ENCODE measurements around the gene GPR162. TPM values are rescaled to one million over a fixed set of nuclear protein-coding genes. Genes with fewer than 3 reads are reported as not detected.

Gene GPR162
- total RNA-seq, 2 experiments from 2014 or later, result 0.30 to 0.51 TPM

GRCh38 chr12:6837370-6838060 lies 15.9 kb downstream of the GPR162 start:
- no peak overlapping the region for H3K4me3 Mint-ChIP-seq
- DNase-seq, result no peak
- no peak overlapping the region for H3K27ac Mint-ChIP-seq
- no peak for ATAC-seq (ENCODE audit: low read depth)
- no peaks in the 10 kb centered on the region for H3K36me3 Mint-ChIP-seq
- POLR2A ChIA-PET, result interaction anchor here (1.1 kb wide), 1 partner anchor 13 kb away, joined by 6 read pairs; the partner anchor contains the start of gene CDCA3
- H3K9me3 Mint-ChIP-seq, result no peaks in the 10 kb centered on the region
- H3K4me1 Mint-ChIP-seq, result peaks cover 7% of the 10 kb centered on the region
- H3K27me3 Mint-ChIP-seq, result peaks cover 2% of the 10 kb centered on the region

- no peak overlapping the region for H3K4me3 Mint-ChIP-seq
- DNase-seq (no peak), ATAC-seq (ENCODE audit: low read depth) (no peak)
- H3K27me3 Mint-ChIP-seq, result peaks cover 2% of the 10 kb centered on the region
- peaks cover 7% of the 10 kb centered on the region for H3K4me1 Mint-ChIP-seq
- no peaks in the 10 kb centered on the region for H3K36me3 Mint-ChIP-seq
- no peak overlapping the region for H3K27ac Mint-ChIP-seq
- POLR2A ChIA-PET, result interaction anchor here (1.3 kb wide), 1 partner anchor 15 kb away, joined by 3 read pairs; no protein-coding TSS in a partner anchor
- H3K9me3 Mint-ChIP-seq, result no peaks in the 10 kb centered on the region
These were observed 17.2 kb downstream of the GPR162 start for GRCh38 chr12:6838854-6839253.

DNA sequence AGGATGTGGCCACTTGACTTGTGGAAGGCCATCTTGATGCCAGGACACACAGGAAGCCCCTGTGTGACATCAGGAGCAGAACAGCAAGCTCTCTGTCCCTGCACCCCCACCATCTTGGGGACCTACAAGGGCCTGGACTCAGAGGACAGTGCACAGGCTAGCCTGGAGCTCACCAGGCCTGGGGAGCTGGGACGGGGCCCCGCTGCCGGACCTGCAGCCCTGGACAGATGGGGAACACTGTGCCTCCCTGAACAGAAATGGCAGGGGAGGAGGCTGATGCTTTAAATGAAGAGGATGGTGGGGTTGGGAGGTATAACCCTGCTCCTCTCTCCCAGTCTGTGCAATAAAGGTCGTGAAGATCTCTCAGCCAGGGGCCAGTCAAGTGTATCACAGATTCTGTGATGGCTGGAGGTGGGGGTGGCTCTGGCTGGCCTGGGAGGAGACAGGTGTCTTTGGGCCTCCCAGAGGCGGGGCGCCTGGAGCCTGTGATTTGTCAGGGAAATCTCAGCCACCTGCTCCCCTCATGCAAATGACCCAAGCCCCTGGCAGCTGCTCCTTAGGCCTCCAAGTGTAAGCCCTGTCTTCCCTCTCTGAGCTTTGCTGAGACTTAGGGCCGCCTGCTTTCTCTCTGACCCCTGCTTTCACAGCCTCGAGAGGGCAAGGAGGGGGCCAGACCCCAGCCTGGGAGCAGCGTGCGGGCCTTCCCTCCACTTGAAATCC lies 18.0 kb downstream of the GPR162 start:
- Mint-ChIP-seq H3K9me3 (no peaks in the 10 kb centered on the region), H3K4me1 (peaks cover 7% of the 10 kb centered on the region), H3K27ac (no peak overlapping the region), H3K4me3 (no peak overlapping the region), H3K27me3 (peaks cover 2% of the 10 kb centered on the region), H3K36me3 (no peaks in the 10 kb centered on the region)
- DNase-seq (no peak), ATAC-seq (ENCODE audit: low read depth) (no peak)
- POLR2A ChIA-PET, result interaction anchor here (1.1 to 3.6 kb wide), 3 partner anchors 12 to 27 kb away, joined by 3 to 20 read pairs (median 3); partner anchors contain the start of genes CDCA3, TPI1 and USP5

DNA sequence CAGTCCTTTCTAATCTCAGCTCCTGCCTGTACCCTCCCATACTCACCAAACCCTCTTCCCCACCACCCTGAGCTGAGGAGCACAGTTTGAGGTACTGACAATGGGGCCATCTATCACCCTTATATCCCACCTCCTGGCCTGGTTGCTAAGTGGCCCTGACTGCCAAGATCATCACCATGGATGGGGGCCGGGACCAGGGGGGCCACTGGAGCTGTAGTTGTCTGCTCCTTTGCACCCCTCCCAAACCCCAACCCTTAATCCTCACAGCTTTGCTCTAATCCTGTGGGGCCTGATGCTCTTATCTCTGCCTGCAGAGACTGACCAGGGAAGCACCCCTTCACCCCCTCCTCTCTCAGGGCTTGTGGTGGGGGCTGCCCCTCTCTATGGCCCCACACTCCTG lies 18.7 kb downstream of the GPR162 start:
- H3K36me3 Mint-ChIP-seq, result no peaks in the 10 kb centered on the region
- no peaks in the 10 kb centered on the region for H3K27me3 Mint-ChIP-seq
- no peak overlapping the region for H3K4me3 Mint-ChIP-seq
- ATAC-seq (ENCODE audit: low read depth), result no peak
- no peak for DNase-seq
- POLR2A ChIA-PET, result interaction anchor here (0.6 to 3.6 kb wide), 3 partner anchors 11 to 103 kb away, joined by 3 to 20 read pairs (median 3); partner anchors contain the start of genes C12orf57, CDCA3, RNU7-1 and TPI1
- H3K4me1 Mint-ChIP-seq, result peaks cover 4% of the 10 kb centered on the region
- no peak overlapping the region for H3K27ac Mint-ChIP-seq
- no peaks in the 10 kb centered on the region for H3K9me3 Mint-ChIP-seq

- H3K9me3 Mint-ChIP-seq, result no peaks in the 10 kb centered on the region
- peaks cover 2% of the 10 kb centered on the region for H3K36me3 Mint-ChIP-seq
- H3K4me1 Mint-ChIP-seq, result no peaks in the 10 kb centered on the region
- POLR2A ChIA-PET, result interaction anchor here (0.6 to 3.6 kb wide), 3 partner anchors 11 to 103 kb away, joined by 3 to 20 read pairs (median 3); partner anchors contain the start of genes C12orf57, CDCA3, RNU7-1 and TPI1
- no peak for ATAC-seq (ENCODE audit: low read depth)
- no peak for DNase-seq
- no peak within 1 kb of the TSS for H3K27ac Mint-ChIP-seq
- no peaks in the 10 kb centered on the region for H3K27me3 Mint-ChIP-seq
- no peak within 1 kb of the TSS for H3K4me3 Mint-ChIP-seq
These were observed 19.3 kb downstream of the GPR162 start, which contains the start of gene GNB3 for GRCh38 chr12:6840761-6841515. Gene GNB3 (plus strand): TSS chr12:6840925. CDS start chr12:6841288, 363 bp downstream.

DNA sequence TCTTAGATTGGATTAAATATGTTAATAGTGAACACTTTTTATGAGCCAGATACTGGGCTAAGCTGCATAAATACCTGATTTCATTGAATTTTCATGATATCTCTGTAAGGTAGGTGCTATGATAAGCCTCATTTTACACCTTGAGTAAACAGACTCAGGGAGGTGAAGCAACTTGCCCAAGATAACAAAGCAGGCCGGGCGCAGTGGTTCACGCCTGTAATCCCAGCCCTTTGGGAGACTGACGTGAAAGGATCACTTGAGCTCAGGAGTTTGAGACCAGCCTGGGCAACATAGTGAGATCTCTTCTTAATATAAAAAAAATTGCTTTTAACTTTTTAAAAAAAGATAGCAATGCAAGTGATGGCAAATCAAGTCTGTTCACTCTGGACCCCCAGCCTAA lies 20.5 kb downstream of the GPR162 start:
- POLR2A ChIA-PET, result interaction anchor here (0.8 to 3.6 kb wide), 4 partner anchors 9 to 49 kb away, joined by 3 to 20 read pairs (median 3); partner anchors contain the start of genes CDCA3, SPSB2 and USP5
- Mint-ChIP-seq H3K36me3 (peaks cover 7% of the 10 kb centered on the region), H3K27me3 (no peaks in the 10 kb centered on the region), H3K9me3 (no peaks in the 10 kb centered on the region), H3K4me3 (no peak overlapping the region), H3K27ac (no peak overlapping the region), H3K4me1 (no peaks in the 10 kb centered on the region)
- DNase-seq (no peak), ATAC-seq (ENCODE audit: low read depth) (no peak)

DNA sequence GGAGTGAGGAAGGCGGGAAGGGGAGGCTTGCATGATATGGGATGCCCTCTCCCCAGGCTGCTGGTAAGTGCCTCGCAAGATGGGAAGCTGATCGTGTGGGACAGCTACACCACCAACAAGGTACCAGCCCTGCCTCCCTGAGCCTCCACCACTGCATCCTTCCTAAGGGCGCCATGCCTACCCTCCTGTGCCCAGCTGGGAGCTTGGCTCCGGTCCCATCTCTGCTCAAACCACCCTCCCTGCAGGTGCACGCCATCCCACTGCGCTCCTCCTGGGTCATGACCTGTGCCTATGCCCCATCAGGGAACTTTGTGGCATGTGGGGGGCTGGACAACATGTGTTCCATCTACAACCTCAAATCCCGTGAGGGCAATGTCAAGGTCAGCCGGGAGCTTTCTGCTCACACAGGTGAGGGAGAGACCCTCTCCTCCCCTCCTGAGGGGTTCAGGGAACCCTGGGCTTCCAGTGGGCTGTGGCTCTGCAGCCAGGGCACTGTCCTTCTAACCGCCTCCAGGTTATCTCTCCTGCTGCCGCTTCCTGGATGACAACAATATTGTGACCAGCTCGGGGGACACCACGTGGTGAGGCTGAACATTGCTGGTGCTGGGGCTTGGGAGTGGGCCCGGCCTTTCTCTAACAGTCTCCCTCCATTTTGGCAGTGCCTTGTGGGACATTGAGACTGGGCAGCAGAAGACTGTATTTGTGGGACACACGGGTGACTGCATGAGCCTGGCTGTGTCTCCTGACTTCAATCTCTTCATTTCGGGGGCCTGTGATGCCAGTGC lies 21.7 kb downstream of the GPR162 start:
- POLR2A ChIA-PET, result interaction anchor here (1.0 to 1.5 kb wide), 3 partner anchors 10 to 30 kb away, joined by 3 read pairs; partner anchors contain the start of gene SPSB2
- peaks cover 3% of the 10 kb centered on the region for H3K4me1 Mint-ChIP-seq
- H3K27me3 Mint-ChIP-seq, result no peaks in the 10 kb centered on the region
- no peak for DNase-seq
- no peak for ATAC-seq (ENCODE audit: low read depth)
- no peak overlapping the region for H3K4me3 Mint-ChIP-seq
- H3K27ac Mint-ChIP-seq, result no peak overlapping the region
- peaks cover 14% of the 10 kb centered on the region for H3K36me3 Mint-ChIP-seq
- no peaks in the 10 kb centered on the region for H3K9me3 Mint-ChIP-seq

DNA sequence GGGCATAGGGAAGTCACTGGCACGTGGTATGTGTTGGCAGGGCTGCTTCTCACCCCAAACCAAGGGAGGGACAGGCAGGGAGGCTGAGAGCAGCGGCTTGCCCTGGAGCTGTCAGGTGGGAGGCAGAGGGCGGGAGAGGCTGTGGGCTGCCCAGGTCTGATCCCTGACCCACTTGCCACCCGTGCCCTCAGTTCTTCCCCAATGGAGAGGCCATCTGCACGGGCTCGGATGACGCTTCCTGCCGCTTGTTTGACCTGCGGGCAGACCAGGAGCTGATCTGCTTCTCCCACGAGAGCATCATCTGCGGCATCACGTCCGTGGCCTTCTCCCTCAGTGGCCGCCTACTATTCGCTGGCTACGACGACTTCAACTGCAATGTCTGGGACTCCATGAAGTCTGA lies 23.8 kb downstream of the GPR162 start:
- H3K9me3 Mint-ChIP-seq, result no peaks in the 10 kb centered on the region
- POLR2A ChIA-PET, result interaction anchor here (1.0 kb wide), 1 partner anchor 22 kb away, joined by 4 read pairs; the partner anchor contains the start of gene TPI1

DNA sequence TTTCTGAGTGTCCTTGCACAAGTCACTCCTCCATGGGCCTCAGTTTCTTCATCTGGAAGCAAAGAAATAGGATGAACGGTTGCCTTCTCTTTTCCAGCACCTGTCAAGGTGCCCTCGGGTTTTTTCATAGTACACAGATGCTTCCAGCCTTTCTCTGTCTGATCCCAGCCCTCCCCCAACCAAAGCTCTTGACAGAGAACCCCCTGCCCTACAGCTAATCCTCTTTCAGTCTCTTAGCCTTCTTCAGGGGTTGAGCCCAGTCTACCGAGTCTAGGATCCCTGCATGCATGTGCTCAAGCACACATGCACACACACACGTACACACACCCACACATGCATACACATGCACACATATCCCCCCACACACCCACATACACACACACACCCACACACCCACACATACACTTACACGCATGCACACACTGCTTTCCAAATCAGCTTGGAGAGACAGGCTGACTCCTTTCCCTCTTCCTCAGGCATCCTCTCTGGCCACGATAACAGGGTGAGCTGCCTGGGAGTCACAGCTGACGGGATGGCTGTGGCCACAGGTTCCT lies 24.8 kb downstream of the GPR162 start:
- POLR2A ChIA-PET, result interaction anchor here (1.0 kb wide), 1 partner anchor 21 kb away, joined by 4 read pairs; the partner anchor contains the start of gene TPI1
- no peak for ATAC-seq (ENCODE audit: low read depth)
- H3K9me3 Mint-ChIP-seq, result no peaks in the 10 kb centered on the region
- H3K27ac Mint-ChIP-seq, result no peak overlapping the region
- no peaks in the 10 kb centered on the region for H3K27me3 Mint-ChIP-seq
- H3K36me3 Mint-ChIP-seq, result peaks cover 32% of the 10 kb centered on the region
- no peak overlapping the region for H3K4me3 Mint-ChIP-seq
- H3K4me1 Mint-ChIP-seq, result peaks cover 21% of the 10 kb centered on the region
- DNase-seq, result no peak

More for the DNA sequence above, 23.8 kb downstream of the GPR162 start:
- ATAC-seq (ENCODE audit: low read depth) (no peak), DNase-seq (no peak)
- Mint-ChIP-seq H3K27ac (no peak overlapping the region), H3K4me1 (peaks cover 18% of the 10 kb centered on the region), H3K27me3 (no peaks in the 10 kb centered on the region), H3K4me3 (no peak overlapping the region), H3K36me3 (peaks cover 28% of the 10 kb centered on the region)

DNA sequence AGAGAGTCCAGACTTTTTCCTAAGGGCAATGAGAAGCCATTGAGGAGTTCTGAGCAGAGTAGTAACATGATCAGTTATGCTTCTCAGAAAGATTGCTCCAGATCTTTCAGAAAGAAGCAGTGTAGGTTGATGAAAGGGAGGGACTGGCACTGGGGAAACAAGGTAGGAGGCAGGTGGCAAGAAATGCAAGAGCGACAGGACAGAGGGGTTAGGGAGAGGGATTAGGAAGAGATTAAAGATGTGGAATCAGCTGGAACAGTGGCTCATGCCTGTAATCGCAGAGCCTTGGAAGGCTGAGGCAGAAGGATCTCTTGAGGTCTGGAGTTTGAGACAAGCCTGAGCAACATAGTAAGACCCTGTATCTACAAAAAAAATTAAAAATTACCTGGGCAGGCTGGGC lies 26.1 kb downstream of the GPR162 start:
- ATAC-seq (ENCODE audit: low read depth), result no peak
- Mint-ChIP-seq H3K27me3 (no peaks in the 10 kb centered on the region), H3K4me3 (no peak overlapping the region), H3K9me3 (no peaks in the 10 kb centered on the region), H3K4me1 (peaks cover 21% of the 10 kb centered on the region), H3K36me3 (peaks cover 32% of the 10 kb centered on the region), H3K27ac (peak overlapping the region; percentile 57)
- POLR2A ChIA-PET, result interaction anchor here (0.7 to 1.4 kb wide), 2 partner anchors 19 to 158 kb away, joined by 3 to 6 read pairs; partner anchors contain the start of genes TPI1 and ZNF384
- DNase-seq, result no peak

DNA sequence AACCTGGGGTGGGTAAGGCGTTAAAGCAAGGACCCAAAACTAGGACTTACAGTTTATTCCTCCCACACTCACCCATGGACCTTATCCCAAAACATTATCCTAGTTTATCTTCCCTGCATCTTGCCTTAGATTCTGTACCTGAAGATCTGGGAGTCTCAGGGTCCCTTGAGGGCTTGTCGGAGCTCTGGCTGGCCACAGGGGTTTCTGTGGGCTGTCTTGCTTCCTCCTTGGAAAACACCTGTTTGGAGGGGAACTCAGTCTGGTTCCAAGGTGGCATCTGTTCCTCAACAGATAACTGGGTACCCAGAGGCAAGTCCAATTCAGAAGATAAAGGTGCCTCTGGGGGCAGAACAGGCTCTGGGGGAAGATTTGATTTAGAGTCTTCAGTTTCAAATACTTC lies 27.8 kb downstream of the GPR162 start:
- ATAC-seq (ENCODE audit: low read depth), result no peak
- peaks cover 34% of the 10 kb centered on the region for H3K36me3 Mint-ChIP-seq
- DNase-seq, result no peak
- POLR2A ChIA-PET, result interaction anchor here (1.4 to 7.2 kb wide), 3 partner anchors 8 to 17 kb away, joined by 4 to 106 read pairs (median 20); partner anchors contain the start of genes GNB3 and TPI1
- no peaks in the 10 kb centered on the region for H3K27me3 Mint-ChIP-seq
- H3K27ac Mint-ChIP-seq, result peak overlapping the region; percentile 69
- H3K9me3 Mint-ChIP-seq, result no peaks in the 10 kb centered on the region
- peak overlapping the region; percentile 96 for H3K4me3 Mint-ChIP-seq
- peaks cover 35% of the 10 kb centered on the region for H3K4me1 Mint-ChIP-seq
